Measurements from ENCODE around the gene ANTXR1. TPM values are rescaled to one million over a fixed set of nuclear protein-coding genes. Genes with fewer than 3 reads are reported as not detected.

ANTXR1 gene
- total RNA-seq, 2 donors from 2014 or later, result 38.4 to 39.9 TPM

DNA sequence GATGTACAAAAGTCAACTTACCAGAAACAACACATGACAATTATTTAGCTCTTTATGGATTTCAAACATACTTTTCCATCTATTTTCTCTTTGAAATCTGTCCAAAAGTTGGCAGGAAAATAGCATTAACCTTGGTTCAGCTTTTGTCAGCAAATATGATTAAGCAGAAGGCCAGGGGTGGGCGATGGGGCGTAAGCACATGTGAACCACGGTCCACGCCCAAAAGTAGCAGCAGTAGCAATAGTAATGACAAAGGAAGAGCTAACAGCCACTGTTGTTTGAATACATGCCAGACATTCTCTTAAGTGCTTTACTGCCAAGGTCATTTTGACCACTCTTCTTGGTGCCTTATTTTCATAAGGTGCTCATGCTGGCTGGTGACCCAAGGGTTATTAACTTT is 73.5 kb downstream of the ANTXR1 start:
- DNase-seq (no peak), ATAC-seq (no peak)
- intact Hi-C loops (cut with DNase I), result no loop called here

GRCh38 chr2:69087211-69087911 is 74.4 kb downstream of the ANTXR1 start:
- ATAC-seq, result peak; percentile 17 to 50
- DNase-seq, result no peak
- intact Hi-C loops (cut with DNase I), result no loop called here

- peak; percentile 31 to 55 for ATAC-seq
Measured at GRCh38 chr2:69087912-69088240, 74.9 kb downstream of the ANTXR1 start.

GRCh38 chr2:69088466-69088865 is 75.5 kb downstream of the ANTXR1 start:
- intact Hi-C loops (cut with DNase I), result no loop called here
- DNase-seq (no peak), ATAC-seq (peak; percentile 38 to 63)

More at GRCh38 chr2:69087912-69088240, 74.9 kb downstream of the ANTXR1 start:
- intact Hi-C loops (cut with DNase I), result no loop called here
- DNase-seq, result no peak

DNA sequence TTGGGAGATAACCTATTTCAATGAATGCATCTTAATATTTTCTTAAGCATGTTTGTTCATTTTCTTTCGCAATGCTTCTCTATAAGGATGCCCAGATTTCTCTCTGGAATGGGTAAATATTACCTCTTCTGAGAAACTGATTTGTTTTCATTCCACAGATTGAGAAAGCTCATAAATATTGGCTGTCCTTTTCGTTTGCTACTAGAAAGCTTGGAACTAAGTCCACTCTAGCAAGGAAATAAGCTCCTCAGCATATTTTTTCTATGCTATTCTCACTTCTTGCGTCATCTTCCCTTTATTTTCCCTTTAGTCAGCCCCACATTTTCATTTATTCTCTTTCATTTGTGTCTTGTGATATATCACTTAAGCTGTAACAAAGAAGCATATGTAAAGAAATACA is 76.3 kb downstream of the ANTXR1 start:
- DNase-seq, result no peak
- intact Hi-C loops (cut with DNase I), result no loop called here
- ATAC-seq, result peak in 1 of 2 donors; percentile 53

GRCh38 chr2:69089998-69090397 is 77.0 kb downstream of the ANTXR1 start:
- ATAC-seq (no peak), DNase-seq (no peak)
- intact Hi-C loops (cut with DNase I), result no loop called here

- ATAC-seq (no peak), DNase-seq (no peak)
- intact Hi-C loops (cut with DNase I), result no loop called here
Measured at GRCh38 chr2:69090820-69091219, 77.8 kb downstream of the ANTXR1 start.

DNA sequence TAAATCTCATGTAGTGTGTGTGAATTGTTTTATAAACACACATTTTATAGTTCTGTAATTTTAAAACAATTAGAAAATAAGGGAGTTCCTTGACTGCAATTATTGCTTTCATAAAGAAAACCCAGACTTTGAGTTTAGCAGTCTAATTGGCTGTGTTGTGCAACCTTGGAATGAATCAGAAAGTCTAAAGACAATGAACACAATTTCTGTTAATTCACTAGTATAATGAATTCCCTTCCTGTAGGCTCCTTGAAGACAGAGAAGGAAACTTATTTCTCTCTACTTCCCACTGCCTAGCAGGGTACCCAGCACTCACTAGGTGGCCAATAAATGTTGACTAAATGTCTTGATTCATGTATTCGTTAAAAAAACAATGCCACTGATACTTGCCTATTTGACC is 79.9 kb downstream of the ANTXR1 start:
- intact Hi-C loops (cut with DNase I), result no loop called here
- ATAC-seq, result no peak
- no peak for DNase-seq

- ATAC-seq (peak in 1 of 2 donors; percentile 91), DNase-seq (no peak)
- intact Hi-C loops (cut with DNase I), result no loop called here
Measured at GRCh38 chr2:69095305-69095704, 82.3 kb downstream of the ANTXR1 start.

GRCh38 chr2:69096326-69097095 is 83.5 kb downstream of the ANTXR1 start:
- ATAC-seq (no peak), DNase-seq (no peak)
- intact Hi-C loops (cut with DNase I), result no loop called here

- DNase-seq, result no peak
- intact Hi-C loops (cut with DNase I), result no loop called here
- peak; percentile 17 to 58 for ATAC-seq
Measured at GRCh38 chr2:69097148-69097610, 84.2 kb downstream of the ANTXR1 start.

- no peak for DNase-seq
- intact Hi-C loops (cut with DNase I), result no loop called here
- ATAC-seq, result no peak
Measured at GRCh38 chr2:69097891-69098655, 85.1 kb downstream of the ANTXR1 start.

DNA sequence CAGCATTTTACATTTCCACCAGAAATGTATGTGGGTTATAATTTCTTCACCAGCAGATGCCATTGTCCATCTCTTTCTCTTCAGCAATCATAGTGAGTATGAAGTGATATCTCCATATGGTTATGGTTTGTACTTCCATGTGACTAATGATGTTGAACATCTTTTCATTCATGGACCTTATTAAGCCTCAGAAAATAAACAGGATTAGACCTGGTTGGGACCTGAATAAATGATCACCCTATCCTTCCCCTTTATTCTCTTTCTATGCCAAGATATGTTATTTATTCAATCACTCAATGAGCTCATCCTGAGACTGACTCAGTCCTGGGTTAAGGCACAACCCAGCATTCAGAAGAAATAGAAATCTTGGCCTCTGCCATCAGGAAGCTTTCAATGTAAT is 86.6 kb downstream of the ANTXR1 start:
- DNase-seq (no peak), ATAC-seq (peak in 1 of 2 donors; percentile 46)
- intact Hi-C loops (cut with DNase I), result no loop called here

DNA sequence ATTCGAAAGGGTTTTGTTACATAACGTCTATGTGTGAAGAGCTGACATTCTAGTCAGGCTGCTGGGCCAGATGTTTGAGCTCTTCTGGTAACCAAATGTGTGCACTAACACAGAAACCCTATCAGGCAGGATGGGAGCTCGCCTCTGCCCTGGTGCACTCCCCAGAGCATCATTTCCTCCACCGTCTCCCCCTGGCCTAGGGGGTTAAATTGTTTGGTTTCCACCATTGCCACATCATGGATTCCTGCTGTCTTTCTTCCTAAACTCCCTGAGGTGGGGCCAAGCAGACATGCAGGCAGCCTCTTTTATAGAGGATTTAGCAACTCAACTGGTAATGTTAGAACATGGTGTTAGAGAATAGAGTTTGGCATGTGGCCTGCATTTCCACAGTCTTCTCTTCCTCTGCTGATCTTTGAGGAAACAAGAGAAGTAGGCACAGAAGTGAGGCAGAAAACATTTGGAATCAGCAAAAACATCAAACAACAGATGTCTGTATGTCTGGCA is 87.3 kb downstream of the ANTXR1 start:
- DNase-seq (no peak), ATAC-seq (peak; percentile 40 to 68)
- intact Hi-C loops (cut with DNase I), result no loop called here

- DNase-seq (no peak), ATAC-seq (no peak)
- intact Hi-C loops (cut with DNase I), result no loop called here
Measured at GRCh38 chr2:69102041-69102593, 89.1 kb downstream of the ANTXR1 start.

DNA sequence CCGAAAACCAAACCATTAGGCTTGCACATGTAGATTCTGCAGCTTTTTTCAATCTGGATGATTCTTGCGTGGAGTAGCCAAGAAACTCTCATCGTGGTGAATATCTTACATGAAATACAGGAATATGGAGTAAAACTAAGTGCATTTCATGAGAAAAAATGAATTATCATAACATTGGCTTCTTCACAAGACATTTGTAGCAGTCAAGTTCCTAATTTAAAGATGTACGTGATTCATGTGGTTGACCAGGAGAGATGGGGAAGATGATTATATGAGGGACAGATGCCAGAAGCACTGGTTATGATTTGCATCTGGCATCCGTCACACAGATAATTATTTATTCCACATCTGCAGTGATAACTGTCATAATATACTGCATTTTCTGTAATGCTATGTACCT is 90.4 kb downstream of the ANTXR1 start:
- intact Hi-C loops (cut with DNase I), result no loop called here
- DNase-seq (no peak), ATAC-seq (no peak)

DNA sequence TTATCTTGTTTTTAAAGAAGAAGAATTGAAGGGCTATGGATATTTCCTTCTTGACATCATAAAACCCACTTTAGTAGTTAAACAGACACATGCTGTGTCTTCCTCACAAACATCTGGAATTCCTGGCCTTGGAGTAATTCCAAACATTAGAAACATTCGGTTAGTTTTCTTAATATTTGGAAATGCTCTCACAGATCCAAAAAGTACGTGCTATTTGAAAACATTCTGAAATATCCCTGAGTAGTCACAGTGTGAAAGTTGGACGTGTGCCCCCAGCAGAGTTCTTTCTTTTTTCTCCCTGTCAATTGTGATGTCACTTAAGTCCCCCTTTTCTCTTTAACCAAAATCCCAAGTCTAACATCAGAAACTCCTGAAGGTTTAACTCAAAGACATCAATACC is 91.3 kb downstream of the ANTXR1 start:
- no peak for ATAC-seq
- DNase-seq, result no peak

GRCh38 chr2:69109255-69109654 is 96.3 kb downstream of the ANTXR1 start:
- intact Hi-C loops (cut with DNase I), result no loop called here
- no peak for DNase-seq
- no peak for ATAC-seq

More for the DNA sequence above, 91.3 kb downstream of the ANTXR1 start:
- intact Hi-C loops (cut with DNase I), result no loop called here

GRCh38 chr2:69111076-69111475 is 98.1 kb downstream of the ANTXR1 start:
- ATAC-seq (peak; percentile 19 to 70), DNase-seq (no peak)
- intact Hi-C loops (cut with DNase I), result no loop called here

DNA sequence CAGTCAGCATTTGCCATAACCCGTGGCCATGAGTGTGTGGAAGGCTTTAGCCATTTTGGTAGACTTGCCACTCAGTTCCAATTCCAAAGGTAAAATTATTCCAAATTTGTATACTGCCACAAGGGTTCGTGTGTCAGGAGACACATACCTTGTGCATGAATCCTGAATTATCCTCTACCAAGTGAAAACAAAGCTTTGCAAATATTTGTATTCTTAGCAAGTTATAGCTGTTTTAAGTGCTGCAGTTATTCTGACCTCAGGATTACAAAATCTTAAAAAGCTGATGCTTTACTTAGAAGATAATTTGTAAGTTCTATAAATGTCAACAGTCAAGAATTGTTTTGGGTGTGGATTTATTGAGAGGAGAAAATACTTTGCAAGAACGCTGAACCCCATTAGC is 100.6 kb downstream of the ANTXR1 start:
- DNase-seq, result no peak
- intact Hi-C loops (cut with DNase I), result no loop called here

More for the DNA sequence above, 100.6 kb downstream of the ANTXR1 start:
- no peak for ATAC-seq

All from left cardiac atrium (tissue), 4 donors.